ENCODE results near the gene KRT15.

KRT15 gene

GRCh38 chr17:41522301-41523224, 3.9 kb upstream of the KRT15 start:
- no peak for TF ChIP-seq CTCF (IDR thresholded peaks at IDR 0.05)

- TF ChIP-seq CTCF (IDR thresholded peaks at IDR 0.05) = no peak
These were observed 3.0 kb upstream of the KRT15 start for GRCh38 chr17:41521574-41522261.

- no peak for TF ChIP-seq CTCF (IDR thresholded peaks at IDR 0.05)
These were observed 2.3 kb upstream of the KRT15 start for GRCh38 chr17:41520821-41521521.

GRCh38 chr17:41519501-41520224, 973 bp upstream of the KRT15 start:
- TF ChIP-seq CTCF (IDR thresholded peaks at IDR 0.05) = no peak

GRCh38 chr17:41518031-41518430, 659 bp downstream of the KRT15 start:
- TF ChIP-seq CTCF (IDR thresholded peaks at IDR 0.05) = no peak

- TF ChIP-seq CTCF (IDR thresholded peaks at IDR 0.05) = no peak
These were observed 1.8 kb downstream of the KRT15 start for GRCh38 chr17:41516830-41517283.

All from LNCAP (cell line).